Measurements from ENCODE around the gene IGSF21.

GRCh38 chr1:18145851-18146618 lies 38.4 kb downstream of the IGSF21 start:
- TF ChIP-seq, protein P1, sequence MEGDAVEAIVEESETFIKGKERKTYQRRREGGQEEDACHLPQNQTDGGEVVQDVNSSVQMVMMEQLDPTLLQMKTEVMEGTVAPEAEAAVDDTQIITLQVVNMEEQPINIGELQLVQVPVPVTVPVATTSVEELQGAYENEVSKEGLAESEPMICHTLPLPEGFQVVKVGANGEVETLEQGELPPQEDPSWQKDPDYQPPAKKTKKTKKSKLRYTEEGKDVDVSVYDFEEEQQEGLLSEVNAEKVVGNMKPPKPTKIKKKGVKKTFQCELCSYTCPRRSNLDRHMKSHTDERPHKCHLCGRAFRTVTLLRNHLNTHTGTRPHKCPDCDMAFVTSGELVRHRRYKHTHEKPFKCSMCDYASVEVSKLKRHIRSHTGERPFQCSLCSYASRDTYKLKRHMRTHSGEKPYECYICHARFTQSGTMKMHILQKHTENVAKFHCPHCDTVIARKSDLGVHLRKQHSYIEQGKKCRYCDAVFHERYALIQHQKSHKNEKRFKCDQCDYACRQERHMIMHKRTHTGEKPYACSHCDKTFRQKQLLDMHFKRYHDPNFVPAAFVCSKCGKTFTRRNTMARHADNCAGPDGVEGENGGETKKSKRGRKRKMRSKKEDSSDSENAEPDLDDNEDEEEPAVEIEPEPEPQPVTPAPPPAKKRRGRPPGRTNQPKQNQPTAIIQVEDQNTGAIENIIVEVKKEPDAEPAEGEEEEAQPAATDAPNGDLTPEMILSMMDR (optimal IDR thresholded peaks at IDR 0.05 in 1 of 3, IDR thresholded peaks at IDR 0.05 in 1 of 3, conservative IDR thresholded peaks at IDR 0.05 in 1 of 3; ENCODE audit: extremely low read depth in 1 of 3, insufficient read depth in 2 of 3, low read length in 3 of 3) = no peak
- TF ChIP-seq EZH2 (IDR thresholded peaks at IDR 0.05; ENCODE audit: low read length) = no peak

Measured in keratinocyte (primary cell).